HG03196 (cell line): ENCODE data around the gene RANBP2.
"Not testable (repeated sequence)": the region's sequence is repeated elsewhere in the genome, so short reads cannot be mapped to it uniquely, and the experiment has no call there.

Experiments
- ATAC-seq: cut with Tn5 transposase; IDR thresholded peaks from one replicate; pipeline ENCODE4 v1.9.1; 2021; ENCODE audit not compliant: unreplicated experiment

The RANBP2 gene

DNA sequence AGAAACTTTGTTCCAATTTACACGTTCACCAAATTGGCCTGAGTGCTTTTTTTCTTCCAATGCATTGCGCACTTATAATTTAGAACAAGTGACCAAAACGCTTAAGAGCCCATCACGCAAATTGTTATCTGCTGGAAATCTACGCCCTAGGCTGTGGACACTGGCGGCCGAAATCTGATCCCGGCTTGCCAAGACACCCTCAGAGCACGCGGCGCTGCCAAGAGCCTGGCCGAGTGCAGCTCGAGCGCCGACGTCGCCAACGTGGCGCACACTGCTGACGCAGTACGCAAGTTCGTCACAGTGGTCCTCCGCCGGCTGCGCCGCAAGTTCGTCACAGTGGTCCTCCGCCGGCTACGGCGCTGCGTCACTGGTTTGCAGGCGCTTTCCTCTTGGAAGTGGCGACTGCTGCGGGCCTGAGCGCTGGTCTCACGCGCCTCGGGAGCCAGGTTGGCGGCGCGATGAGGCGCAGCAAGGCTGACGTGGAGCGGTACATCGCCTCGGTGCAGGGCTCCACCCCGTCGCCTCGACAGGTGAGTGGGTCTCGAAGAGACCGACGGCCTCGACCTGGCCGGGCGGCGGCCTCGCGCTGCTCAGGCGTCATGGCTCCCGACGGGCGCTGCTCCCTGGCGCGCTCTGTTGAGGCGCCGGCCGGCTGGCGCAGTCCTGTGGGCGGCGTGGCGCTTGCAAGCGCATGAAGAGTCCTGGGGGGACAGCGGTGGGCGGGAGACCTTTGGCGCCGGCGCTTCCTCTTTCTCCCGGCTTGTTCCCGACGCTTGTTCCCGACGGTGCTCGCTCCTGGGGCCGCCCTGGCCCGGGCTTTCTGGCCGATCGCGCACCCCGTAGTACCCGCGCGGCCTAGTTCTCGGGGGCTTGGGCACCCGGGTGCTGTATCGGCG is at the start of gene RANBP2:
Gene RANBP2, plus strand, starts transcription at position 334 of the 896 bp plus-strand sequence. Its CDS starts 125 bp downstream, at position 459.
- peak; percentile 99 for ATAC-seq

DNA sequence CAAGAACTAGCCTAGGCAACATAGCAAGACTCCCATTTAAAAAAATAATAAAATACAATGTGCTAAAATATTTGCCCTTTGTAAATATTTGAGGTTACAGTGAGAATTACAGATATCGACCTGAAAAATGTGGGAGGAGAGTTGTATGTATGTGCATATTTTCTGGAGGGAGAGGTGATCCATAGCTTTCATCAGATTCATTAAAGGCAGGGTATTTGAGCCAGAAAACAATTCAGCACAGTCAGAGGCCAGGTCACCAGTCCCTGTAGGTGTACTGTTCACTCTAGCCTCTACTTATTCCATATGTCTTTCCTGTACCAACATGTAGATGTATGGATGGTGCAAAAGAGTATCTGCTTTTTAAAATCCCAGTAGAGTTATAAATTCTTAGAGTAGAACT is 49.0 kb upstream of the RANBP2 start:
- not testable (repeated sequence) for ATAC-seq

DNA sequence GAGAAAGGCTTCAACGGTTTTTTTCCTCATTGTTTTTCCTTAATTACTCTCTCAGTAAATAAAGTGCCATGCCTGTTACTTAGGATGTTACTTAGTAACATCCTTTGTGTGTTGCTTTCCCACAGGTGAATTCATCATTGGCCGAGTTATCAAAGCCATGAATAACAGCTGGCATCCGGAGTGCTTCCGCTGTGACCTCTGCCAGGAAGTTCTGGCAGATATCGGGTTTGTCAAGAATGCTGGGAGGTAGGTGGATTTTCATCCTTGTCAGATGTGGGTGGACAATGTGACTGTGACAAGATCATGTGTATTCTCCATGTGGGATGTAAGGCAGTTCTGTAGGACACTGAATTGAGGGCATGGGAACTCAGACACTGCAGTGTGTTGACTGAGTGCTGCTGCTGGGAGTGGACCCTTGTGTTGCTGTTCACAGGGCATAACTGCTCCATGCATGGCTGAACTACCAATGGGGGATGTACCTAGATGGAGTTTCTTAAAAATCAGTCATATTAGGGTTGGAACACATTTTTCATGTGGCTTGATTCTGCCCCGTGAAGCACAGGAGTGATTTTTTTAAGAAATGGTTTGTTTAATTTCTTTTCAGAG is 47.0 kb upstream of the RANBP2 start:
- not testable (repeated sequence) for ATAC-seq

DNA sequence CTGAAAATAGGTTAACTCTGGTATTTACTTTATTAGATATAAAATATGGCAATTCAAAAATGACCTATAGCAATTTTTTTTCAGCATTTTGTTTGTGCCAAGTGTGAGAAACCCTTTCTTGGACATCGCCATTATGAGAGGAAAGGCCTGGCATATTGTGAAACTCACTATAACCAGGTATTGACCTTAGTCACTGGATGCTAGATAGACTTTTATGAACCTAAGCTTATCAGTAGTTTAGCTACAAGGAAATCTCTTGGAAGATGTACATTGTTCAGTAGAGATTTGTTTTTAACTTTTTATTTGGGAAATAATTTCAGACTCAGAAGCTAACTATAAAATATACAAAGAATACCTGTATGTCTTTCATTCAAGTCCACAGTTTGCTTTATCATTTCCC is 42.8 kb upstream of the RANBP2 start:
- not testable (repeated sequence) for ATAC-seq

DNA sequence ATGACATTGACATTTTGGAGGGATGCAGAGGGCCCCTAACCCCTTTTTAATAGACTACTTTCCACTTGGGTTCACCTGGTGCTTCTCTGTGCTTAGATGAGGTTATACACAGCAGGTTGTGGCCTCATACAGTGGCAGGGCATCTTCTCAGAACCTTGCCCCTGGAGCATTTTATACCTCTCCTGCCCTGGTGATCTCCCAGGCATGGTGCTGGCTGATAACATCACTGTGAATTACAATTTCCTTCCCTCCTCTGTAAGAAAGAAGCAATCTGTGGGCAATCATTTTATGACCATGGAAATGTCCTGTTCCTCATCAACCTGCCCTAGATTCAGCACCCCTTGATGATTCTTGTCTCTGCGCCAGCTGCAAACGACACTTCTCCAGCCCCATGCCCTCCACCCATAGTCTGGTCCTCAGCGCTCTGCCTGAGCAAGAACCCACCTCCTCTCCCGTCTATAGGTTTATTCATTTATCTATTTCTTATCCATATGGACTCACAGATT is 42.0 kb upstream of the RANBP2 start:
- not testable (repeated sequence) for ATAC-seq

DNA sequence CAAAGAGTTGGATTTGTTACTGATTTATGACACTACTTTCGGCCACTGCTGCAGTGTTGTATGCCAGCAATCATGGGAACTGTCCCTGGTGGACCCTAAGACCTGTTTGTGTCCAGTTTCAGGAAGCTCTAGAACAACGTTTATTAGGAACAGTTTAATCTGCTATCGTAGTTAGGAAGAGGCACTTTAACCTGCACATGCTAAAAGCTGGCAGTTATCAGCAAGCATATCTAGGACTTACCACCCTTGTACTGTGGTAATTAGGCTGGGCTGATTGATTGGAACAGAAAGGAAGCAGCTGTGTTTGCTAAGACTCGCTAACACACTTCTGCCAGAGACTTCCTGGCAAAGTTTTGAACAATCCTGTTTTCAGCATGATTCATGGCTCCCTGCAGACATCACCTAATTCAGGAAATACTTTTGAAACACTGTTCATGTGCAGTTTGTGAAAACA is 41.1 kb upstream of the RANBP2 start:
- not testable (repeated sequence) for ATAC-seq

DNA sequence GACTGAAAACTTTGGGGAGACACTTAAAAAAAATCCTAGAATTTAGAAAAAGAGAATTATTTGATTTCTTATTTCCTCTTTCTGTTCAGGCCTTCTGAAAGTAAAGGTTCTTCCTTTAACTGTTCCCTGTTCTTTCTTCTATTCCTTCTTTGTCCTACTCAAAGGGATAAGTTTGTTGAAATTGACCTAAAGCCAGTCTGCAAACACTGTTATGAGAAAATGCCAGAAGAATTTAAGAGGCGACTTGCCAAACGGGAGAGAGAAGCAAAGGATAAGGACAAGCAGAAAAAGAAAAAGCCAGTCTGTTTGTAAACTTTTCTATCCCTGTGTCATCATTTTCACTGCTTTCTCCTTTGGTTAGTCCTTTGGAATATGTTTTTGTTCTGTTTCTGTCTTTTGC is 38.5 kb upstream of the RANBP2 start:
- ATAC-seq: not testable (repeated sequence)

DNA sequence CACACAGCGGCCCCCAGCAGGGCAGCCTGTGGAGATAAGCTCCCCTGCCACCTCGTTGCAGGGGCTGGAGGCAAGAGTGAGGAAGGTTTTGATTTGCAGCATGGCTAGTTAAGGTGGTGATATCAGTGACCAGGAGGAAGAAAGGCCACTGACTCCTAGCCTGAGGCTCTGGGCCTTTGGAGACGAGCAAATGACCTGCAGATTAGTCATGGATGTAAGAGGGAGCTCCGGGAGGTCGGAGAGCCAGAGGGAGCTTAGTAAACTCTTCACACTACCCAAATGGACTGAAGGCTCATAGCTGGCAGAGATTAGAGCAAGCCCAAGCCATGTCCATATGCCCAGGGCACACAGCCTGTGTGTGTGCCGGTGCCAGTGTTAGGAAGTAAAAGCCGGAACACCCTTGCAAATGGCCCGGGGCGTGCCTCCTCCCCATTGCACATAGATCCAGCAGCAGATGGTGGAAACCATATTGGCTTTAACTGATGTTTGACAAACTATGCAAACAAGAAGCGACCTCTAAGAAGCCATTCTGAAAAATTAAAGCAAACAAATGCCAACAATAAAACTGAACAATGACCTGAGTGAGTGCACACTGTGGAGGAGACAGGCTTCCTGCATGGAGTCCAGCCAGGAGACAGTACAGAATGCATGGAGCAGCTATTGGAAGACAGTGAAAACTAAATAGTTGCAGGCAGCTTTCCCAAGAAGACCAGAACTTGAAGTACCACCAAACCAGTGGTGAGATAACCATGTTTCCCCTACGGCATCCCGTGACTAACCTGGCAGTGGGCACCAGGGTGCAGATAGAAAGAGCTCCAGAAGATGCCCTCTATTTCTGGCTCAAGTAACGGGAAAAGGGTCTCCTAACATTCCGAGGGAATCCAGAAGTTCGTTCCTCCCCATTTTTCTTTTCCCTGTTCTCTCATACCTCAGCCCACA is 30.2 kb upstream of the RANBP2 start:
- not testable (repeated sequence) for ATAC-seq

DNA sequence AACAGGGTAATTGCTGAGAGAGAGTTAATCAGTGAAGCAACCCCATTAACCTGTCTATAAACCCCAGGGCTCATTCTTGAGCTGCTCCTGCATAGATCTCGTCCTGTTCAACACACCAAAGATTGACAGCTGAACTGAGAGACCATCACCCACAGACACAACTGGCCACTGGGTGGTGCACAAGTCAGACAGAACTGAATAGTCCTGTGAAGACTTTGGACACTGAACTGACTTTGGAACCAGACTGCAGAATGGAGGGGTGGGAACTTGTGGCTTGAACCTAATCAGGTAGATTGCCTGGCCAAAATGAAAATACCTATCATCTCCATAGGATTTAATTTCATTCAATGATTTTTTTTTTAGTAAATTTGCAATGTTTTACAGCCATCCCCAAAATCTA is 29.3 kb upstream of the RANBP2 start:
- peak; percentile 76 for ATAC-seq

DNA sequence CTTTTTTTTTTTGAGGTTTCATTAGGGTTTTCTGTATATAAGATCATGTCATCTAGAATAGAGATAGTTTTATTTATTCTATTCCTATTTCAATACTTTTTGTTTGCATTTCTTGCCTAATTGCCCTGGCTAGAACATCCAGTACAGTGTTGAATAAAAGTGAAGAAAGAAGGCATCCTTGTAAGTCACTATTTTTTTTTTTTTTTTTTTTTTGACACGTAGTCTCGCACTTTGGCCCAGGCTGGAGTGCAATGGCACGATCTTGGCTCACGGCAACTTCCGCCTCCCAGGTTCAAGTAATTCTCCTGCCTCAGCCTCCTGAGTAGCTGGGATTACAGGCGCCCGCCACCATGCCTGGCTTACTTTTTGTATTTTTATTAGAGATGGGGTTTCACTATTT is 27.8 kb upstream of the RANBP2 start:
- no peak for ATAC-seq

DNA sequence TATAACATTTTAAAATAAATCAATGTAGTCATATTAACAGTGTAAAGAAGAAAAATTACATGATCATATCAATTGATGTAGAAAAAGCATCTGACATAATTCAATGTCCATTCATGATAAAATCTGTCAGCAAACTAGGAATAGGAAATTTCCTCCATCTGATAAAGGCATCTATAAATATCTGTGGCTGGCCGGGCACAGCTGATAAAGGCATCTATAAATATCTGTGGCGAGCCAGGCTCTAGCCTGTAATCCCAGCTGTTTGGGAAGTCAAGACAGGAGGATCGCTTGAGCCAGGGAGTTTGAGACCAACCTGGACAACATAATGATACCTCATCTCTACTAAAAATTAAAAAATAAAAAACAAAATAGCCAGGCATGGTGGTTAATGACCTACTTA is 18.1 kb upstream of the RANBP2 start:
- no peak for ATAC-seq

DNA sequence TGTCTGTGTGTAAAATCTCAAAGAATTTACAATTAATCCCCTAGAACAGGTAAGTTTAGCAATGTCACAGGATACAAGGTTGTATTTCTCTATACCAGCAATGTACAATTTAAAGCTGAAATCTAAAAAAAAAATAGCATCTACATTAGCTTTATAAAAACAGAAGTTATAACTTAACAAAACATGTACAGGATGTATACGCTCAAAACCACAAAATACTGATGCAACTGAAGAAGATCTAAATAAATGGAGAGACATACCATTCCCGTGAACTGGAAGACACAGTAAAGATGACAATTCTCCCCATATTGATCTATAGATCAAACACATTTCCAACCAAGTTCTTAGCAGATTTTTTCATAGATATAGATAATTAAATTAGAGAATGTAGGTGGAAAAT is 17.5 kb upstream of the RANBP2 start:
- no peak for ATAC-seq

DNA sequence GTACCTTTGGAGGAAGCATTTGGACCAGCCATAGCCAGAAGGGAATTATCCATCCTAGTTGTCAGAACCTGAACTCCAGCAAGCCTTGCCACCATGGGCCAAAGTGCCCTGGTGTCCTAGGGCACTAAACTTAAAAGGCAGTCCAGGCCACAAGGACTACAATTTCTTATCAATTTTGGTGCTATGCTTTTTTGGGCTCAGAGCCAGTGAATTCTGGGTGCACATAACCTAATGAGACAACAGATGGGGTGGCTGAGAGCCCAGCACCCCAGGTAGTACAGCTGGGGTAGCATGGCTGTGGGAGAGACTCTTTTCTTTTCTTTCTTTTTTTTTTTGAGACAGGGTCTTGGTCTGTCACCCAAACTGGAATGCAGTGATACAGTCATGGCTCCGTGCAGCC is 14.4 kb upstream of the RANBP2 start:
- ATAC-seq: no peak

DNA sequence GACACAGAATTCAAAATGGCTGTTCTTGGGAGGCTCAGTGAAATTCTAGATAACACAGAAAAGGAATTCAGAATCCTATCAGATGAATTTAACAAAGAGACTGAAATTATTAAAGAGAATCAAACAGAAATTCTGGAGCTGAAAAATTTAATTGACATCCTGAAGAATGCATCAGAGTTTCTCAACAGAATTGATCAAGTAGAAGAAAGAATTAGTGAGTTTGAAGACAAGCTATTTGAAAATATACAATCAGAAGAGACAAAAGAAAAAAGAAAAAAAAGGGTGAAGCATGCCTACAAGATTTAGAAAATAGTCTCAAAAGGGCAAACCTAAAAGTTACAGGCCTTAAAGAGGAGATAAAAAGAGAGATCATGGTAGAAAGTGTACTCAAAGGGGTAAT is 12.0 kb upstream of the RANBP2 start:
- ATAC-seq: no peak

DNA sequence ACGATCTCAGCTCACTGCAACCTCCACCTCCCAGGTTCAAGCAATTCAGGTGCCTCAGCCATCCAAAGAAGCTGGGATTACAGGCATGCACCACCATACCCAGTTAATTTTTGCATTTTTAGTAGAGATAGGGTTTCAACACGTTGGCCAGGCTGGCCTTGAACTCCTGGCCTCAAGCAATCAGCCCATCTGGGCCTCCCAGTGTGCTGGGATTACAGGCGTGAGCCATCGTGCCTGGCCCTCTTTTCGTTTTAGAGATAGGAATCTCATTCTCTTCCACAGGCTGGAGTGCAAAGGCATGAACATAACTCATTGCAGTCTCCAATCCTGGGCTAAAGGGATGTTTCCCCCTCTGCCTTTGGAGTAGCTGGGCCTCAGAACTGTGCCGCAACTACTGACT is 2.3 kb upstream of the RANBP2 start:
- ATAC-seq: not testable (repeated sequence)

DNA sequence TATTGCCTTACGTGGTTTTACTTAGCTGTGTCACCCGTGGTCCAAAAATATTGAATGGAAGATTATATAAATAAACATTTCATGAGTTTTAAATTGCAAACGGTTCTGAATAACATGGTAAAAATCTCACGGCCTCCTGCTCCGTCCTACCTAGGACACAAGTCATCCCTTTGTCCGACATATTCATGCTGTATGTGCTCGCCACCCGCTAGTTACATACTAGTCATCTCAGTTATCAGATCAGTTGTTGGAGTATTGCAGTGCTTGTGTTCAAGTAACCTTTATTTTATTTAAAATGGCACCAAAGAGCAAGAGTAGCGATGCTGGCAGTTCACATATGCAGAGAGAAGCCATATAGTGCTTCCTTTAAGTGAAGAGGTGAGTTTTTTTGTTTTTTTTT is 6.8 kb downstream of the RANBP2 start:
- ATAC-seq: not testable (repeated sequence)

DNA sequence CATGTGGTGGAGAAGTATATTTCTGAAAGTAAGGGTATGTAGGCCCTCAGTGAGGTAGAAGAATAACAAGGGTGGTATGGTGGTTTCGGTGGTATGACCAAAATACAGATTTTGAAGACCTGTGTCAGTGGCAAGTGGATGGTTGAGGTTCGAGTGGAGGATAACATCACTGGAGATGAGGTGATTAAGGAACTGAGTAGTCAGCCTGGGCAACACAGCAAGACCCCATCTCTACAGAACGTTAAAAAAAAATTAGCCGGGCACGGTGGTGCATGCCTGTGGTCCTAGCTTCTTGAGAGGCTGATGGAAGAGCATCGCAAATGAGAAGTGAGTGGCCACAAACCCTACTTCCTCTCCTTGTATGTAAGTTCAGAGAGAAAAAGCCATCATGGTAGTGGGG is 15.4 kb downstream of the RANBP2 start:
- ATAC-seq: not testable (repeated sequence)

DNA sequence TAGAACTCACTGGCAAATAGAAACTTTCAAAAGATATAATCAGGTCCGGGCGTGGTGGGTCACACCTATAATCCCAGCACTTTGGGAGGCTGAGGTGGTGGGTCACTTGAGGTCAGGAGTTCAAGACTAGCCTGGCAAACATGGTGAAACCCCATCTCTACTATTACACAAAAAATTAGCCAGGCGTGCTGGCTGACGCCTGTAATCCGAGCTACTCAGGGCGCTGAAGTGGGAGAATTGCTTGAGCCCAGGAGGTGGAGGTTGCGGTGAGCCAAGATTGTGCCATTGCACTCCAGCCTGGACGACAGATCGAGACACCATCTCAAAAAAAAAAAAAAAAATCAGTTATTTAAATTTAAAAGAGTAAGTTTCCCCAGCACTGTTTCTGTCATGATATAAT is 38.7 kb downstream of the RANBP2 start:
- ATAC-seq: not testable (repeated sequence)

DNA sequence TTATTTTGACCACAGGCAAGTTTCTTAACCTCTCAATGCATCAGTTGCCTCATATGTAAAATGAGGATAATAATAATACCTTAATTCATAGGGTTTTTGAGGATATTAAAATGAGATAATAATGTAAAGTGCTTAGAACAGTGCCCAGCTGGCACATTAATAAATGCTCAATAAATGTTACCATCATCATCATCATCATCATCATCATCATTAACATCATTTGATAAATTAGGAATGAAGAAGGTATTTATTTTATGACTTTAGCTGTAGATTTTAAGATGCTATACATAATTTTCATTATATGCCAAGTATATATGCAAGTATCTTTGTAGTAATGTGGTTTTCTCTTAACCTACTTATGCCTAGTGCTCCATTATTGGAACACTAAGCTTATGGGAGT is 43.3 kb downstream of the RANBP2 start:
- not testable (repeated sequence) for ATAC-seq

DNA sequence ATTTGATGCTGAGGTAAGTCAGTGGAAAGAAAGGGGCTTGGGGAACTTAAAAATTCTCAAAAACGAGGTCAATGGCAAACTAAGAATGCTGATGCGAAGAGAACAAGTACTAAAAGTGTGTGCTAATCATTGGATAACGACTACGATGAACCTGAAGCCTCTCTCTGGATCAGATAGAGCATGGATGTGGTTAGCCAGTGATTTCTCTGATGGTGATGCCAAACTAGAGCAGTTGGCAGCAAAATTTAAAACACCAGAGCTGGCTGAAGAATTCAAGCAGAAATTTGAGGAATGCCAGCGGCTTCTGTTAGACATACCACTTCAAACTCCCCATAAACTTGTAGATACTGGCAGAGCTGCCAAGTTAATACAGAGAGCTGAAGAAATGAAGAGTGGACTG is 47.4 kb downstream of the RANBP2 start:
- not testable (repeated sequence) for ATAC-seq

DNA sequence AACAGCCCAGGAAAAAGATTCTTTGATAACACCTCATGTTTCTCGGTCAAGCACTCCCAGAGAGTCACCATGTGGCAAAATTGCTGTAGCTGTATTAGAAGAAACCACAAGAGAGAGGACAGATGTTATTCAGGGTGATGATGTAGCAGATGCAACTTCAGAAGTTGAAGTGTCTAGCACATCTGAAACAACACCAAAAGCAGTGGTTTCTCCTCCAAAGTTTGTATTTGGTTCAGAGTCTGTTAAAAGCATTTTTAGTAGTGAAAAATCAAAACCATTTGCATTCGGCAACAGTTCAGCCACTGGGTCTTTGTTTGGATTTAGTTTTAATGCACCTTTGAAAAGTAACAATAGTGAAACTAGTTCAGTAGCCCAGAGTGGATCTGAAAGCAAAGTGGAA is 48.6 kb downstream of the RANBP2 start:
- not testable (repeated sequence) for ATAC-seq
